Cerebellar cortex (tissue), 1 donor: ENCODE measurements around the gene OR4Q2.
"Not testable (repeated sequence)": the region's sequence is repeated elsewhere in the genome, so short reads cannot be mapped to it uniquely, and the experiment has no call there.

Experiments
- DNase-seq: peaks from one replicate; pipeline ENCODE4 v3.0.0-alpha.2; 2015; ENCODE audit warnings: low spot score

OR4Q2 gene

DNA sequence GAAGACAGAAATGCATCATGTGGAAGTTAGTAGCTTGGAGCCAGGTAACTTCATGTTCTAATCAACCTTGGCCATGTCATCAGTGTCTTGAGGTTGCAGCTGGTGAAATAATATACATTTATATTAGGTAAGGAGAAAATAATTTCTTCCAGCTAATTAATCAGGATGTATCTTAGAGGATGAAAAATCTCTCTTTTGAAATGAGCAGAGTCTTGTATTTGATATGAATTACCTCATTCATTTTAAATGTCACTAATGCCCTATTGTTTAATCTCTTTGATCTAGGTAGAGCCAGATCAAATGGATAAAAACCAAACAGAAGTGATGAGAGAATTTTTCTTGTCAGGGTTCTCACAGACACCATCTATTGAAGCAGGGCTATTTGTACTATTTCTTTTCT, at the start of gene OR4Q2:
Gene OR4Q2, plus strand, starts transcription at position 301 of the 400 bp plus-strand sequence.
- no peak for DNase-seq

DNA sequence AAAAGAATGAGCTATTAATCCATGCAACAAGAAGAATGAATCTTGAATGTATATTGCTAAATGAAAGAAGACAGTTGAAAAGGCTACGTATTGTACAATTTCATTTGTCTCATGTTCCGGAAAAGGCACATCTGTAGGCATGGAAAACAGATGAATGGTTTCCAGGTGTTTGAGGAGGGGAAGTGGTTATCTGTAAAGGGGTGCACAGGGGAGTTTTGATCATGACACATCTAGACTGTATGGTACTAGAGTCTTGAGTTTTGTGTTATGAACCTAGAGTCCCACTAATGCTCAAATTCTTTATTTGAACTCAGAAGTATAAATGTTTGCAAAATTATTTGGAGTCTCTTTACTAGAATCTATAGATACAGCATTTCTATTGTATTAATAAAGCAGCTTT, 32.2 kb upstream of the OR4Q2 start:
- not testable (repeated sequence) for DNase-seq

DNA sequence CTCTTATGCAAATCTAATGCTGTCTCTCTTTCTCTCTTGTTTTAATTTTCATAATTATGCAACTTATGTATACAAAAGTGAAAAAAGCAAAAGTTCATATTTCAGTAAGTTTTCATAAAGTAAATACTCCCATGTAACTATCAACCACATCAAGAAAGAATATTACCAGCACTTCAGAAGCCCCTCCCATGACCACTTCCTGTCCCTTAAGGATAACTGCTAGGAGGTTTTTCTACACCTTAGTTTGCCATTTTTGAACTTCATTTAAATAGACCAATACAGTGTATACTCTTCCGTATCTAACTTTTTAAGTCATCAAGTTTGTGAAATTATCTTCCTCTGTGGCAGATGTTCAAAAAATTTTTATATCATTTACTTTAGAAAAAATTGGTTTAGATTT, 27.1 kb upstream of the OR4Q2 start:
- no peak for DNase-seq

DNA sequence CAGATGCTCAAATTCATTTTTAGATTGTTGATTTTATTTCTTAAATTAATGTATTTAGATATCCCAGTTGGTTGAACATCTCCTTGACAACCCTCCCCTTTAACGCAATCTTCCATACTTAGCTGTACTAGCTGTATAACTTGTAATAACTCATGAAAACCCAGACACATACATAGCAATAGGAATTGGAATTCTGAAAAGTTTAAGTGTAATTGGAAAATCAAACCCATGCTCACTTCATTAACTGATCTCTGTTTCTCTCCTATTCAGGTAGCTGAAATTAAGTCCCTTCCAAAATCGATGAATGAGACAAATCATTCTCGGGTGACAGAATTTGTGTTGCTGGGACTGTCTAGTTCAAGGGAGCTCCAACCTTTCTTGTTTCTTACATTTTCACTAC, 26.7 kb upstream of the OR4Q2 start, which contains the start of gene OR4K15:
Gene OR4K15, plus strand, starts transcription at position 301 of the 400 bp plus-strand sequence. Its CDS starts 0 bp downstream, at position 301.
- DNase-seq: no peak

DNA sequence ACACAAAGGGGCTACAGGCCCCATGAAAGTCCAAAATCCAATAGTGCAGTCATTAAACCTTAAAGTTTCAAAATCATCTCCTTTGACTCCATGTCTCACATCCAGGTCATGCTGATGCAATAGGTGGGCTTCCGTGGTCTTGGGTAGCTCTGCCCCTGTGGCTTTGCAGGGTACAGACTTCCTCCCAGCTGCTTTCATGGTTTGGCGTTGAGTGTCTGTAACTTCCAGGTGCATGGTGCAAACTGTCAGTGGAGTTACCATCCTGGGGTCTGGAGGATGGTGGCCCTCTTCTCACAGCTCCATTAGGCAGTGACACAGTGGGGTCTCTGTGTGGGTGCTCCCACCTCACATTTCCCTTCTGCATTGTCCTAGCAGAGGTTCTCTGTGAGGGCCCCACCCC, 8.5 kb upstream of the OR4Q2 start:
- DNase-seq: no peak

DNA sequence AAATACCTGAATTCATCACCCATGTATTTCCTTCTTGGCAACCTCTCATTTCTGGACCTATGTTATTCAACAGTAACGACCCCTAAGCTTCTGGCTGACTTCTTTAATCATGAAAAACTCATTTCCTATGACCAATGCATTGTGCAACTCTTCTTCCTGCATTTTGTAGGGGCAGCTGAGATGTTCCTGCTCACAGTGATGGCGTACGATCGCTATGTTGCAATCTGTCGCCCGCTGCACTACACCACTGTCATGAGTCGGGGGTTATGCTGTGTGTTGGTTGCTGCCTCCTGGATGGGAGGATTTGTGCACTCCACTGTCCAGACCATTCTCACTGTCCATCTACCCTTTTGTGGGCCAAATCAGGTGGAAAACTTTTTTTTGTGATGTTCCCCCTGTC, 356 bp downstream of the OR4Q2 start:
- DNase-seq: no peak

DNA sequence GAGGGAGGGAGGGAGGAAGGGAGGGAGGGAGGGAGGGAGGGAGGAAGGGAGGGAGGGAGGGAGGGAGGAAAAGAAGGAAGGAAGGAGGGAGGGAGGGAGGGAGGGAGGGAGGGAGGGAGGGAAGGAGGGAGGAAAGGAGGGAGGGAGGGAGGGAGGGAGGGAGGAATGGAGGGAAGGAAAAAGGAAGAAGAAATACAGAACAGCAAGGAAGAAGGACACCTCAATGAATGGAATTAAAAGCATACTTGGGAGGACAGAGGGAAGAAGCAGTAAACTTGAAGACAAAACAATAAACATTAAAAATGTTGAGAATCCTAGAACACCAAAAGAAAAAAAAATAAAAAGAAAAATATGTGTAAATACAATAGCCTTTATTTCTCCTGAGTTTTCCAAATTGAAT, 6.2 kb downstream of the OR4Q2 start:
- no peak for DNase-seq

DNA sequence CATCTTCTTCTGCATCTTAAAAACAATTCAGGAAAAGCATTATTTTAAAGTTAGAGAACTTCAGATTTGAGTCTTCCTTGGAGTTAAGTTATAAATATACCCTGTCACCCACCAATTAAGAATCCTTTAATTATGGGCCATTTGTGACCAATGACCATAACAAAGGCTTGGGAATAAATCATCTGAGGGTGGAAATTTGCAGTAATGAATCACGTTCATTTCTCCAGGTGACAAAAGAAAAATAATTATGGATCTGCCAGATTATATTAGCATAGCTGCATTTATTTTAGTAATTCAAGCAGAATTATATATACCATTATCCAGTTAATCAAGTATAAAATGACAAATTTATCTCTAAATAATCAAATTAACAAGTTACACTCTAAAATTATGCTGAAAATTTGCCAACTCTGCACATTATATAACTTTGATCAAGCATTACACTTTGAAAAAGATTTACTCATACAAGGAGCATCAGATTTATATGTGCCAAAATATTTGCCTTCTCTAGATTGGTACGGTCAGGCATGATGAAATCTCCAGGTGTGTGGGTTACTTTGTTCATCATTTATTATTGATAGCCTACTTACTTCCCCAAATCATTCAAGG, 17.4 kb downstream of the OR4Q2 start, which contains the start of gene OR4K14:
Gene OR4K14, minus strand, starts transcription at position 51 of the 609 bp plus-strand sequence. CDS start 4,114 bp downstream, outside the sequence.
- DNase-seq: no peak

DNA sequence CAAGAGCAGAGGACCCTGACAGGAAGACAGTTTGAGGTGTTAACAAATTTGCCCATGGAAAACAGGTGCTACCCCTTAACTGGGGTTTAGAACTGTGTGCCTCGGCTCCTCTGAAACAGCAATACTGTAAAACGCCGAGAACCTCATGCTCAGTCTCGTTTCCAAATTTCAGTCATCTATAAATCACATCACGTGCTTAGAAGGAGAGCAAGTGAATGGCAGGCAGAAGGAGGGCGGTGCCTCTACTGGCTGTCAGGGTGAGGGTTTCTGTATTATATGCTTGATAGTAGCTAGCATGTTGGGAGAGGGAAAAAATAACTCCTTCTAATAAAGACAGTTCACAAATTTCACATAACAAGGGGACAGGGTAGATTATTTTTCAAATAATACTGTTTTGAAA, 29.1 kb downstream of the OR4Q2 start:
- no peak for DNase-seq

DNA sequence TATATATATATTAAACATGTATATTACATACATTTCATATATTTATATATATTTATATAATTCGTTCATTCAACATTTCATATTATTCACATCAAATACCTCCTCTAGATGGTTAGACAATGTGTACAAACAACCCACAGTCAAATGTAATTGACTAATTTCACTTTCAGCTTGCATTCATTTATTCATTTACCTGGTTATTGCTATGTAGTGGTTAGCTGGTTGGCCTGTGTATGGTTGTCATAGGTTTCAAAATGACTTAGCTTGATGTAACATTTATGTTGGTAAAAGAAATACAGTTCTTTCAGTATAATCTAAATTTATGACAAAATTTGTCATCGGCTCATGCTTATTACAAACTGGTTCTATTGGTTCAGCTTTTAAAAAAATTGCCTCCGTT, 33.5 kb downstream of the OR4Q2 start:
- DNase-seq: no peak

DNA sequence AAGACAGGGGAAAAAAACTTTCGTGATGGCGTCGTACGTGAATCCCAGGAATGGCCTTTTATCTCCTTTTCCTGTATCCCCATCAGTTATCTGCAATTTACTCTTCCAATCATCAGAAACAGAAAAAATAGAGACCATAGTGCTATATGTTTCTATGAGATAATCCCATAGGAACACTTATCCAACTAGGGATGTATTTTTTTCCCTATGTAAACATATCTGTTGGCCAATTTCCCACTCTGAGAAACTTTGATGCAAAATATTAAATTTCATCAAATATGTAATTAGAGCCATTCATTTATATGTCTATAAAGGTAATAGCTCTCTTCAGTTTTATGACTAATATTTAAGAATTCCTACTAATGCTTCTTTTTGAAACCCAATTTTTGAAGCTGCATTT, 34.0 kb downstream of the OR4Q2 start, which contains the start of gene OR4K13:
Gene OR4K13, minus strand, starts transcription at position 101 of the 400 bp plus-strand sequence. CDS start 1,280 bp downstream, outside the sequence.
- no peak for DNase-seq

DNA sequence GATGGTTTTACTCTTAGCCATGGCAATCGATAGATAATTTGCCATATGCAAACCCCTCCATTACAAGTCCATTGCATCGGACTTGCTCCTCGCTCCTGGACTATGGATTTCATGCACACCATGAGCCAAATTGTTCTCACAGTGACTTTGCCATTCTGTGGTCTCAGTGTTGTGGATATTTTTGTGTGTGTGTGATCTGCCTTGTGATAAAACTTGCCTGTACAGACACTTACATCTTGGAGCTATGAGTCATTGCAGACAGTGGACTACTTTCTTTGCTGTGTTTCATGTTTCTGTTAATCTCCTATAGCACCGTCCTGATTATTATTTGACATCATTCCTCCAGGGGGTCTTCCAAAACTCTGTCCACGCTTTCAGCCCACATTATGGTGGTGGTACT, 42.3 kb downstream of the OR4Q2 start:
- DNase-seq: no peak

DNA sequence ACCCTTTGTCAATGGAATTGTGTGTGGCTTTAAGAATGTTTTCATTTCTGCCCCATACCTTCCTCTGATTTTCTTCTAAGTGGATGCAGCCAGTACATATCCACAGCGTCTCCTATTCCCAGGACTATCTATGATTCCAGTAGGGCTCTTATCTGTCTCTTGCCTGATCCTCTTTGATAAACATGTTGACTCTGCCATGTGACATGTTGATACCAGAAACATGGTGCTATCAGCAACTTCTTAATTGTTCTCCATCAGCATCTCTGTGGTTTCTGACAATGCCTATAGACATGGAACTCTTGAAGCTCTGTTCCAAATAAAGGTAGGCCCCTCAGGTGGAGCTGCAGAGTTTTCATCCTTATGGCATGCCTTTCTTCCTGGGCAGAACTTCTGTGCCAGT, 46.2 kb downstream of the OR4Q2 start:
- no peak for DNase-seq
